Ectodermal cell (in vitro differentiated cells): ENCODE measurements around the gene HJV.
"Not testable (repeated sequence)": the region's sequence is repeated elsewhere in the genome, so short reads cannot be mapped to it uniquely, and the experiment has no call there.

Experiments used
- H3K27ac ChIP-seq: 2 replicates; pipeline ENCODE4 v1.7.0; 2013; ENCODE audit warnings: mild to moderate bottlenecking, low read depth, low read length; ENCODE audit not compliant: insufficient read depth, poor library complexity, severe bottlenecking
- H3K27me3 ChIP-seq: 2 replicates; pipeline ENCODE4 v1.7.0; 2013; ENCODE audit warnings: mild to moderate bottlenecking, low read length; ENCODE audit not compliant: insufficient read depth, control insufficient read depth, poor library complexity, severe bottlenecking
- H3K36me3 ChIP-seq: one replicate; pipeline ENCODE4 v1.7.0; 2013; ENCODE audit warnings: low read length; ENCODE audit not compliant: control insufficient read depth, insufficient read depth
- H3K4me1 ChIP-seq: one replicate; pipeline ENCODE4 v1.7.0; 2013; ENCODE audit warnings: low read length; ENCODE audit not compliant: control insufficient read depth, insufficient read depth
- H3K4me3 ChIP-seq: 2 replicates; pipeline ENCODE4 v1.7.0; 2013; ENCODE audit warnings: low read depth, low read length, control low read depth; ENCODE audit not compliant: insufficient read depth
- H3K9me3 ChIP-seq: 2 replicates; pipeline ENCODE4 v1.7.0; 2013; ENCODE audit warnings: mild to moderate bottlenecking, low read length, moderate library complexity; ENCODE audit not compliant: control insufficient read depth
- WGBS, 2 experiments: methylation state at CpG; one replicate each; pipeline ENCODE4 v1.1.7; 2013; ENCODE audit warnings: missing lambda C conversion rate in 2 of 2; 5-methylcytosine and 5-hydroxymethylcytosine counted together

Gene HJV

DNA sequence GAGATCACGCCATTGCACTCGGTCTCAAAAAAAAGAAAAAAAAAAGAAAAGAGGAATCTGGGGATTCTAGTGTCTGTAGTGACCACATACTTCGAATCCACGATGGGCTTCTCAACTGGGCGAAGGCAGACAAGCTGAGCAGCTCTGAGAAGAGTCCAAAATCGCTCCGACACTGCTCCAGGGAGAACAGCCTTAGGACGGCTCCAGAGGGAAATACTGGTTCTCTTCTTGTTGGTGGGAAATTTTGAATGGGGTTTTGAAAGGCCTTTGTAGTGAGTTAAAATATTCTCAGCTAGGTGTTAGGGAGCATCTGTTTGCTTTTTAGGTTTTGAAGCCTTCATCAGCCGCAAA, 18.3 kb upstream of the HJV start:
- H3K4me3 ChIP-seq = no peak overlapping the region
- 92 to 93% methylated on average over 9 of the region's 9 CpGs for WGBS, 2 experiments
- no peak overlapping the region for H3K27ac ChIP-seq

DNA sequence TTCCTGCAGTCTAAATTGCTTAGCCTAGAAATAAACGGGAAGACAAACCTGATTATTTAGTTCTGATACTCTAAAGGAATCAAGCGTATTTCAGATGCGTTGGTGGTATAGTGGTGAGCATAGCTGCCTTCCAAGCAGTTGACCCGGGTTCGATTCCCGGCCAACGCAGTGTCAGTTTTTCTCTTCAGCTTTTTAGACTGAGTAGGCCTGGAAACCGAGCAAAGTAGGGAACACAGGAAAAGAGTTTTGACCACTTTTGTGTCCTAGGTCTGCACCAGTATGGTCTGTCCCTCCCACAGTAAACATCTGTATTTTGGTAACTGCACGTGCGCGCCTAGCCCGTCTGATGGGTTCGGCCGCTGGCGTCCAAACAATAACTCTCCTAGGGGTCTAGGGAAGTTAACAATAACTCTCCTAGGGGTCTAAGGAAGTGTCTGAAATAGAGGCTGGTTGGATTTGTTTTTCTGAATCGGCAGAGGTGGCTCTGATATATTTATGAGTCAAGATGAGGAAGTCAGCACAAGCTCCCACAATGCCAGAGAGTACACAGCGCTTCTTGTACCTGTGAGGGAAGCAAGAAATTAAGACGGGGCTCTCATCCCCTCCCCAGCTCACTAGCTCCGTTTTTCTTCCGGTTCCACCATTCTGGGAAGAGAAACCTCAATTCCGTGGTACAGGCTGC, 15.6 kb upstream of the HJV start:
- H3K4me3 ChIP-seq = peak overlapping the region; percentile 99
- H3K36me3 ChIP-seq = no peaks in the 10 kb centered on the region
- H3K27me3 ChIP-seq = no peaks in the 10 kb centered on the region
- H3K4me1 ChIP-seq = no peaks in the 10 kb centered on the region
- 0 to 1% methylated on average over 21 of the region's 21 CpGs for WGBS, 2 experiments
- no peaks in the 10 kb centered on the region for H3K9me3 ChIP-seq
- H3K27ac ChIP-seq = peak overlapping the region; percentile 79

More for the DNA sequence above, 18.3 kb upstream of the HJV start:
- H3K36me3 ChIP-seq = no peaks in the 10 kb centered on the region
- H3K27me3 ChIP-seq = no peaks in the 10 kb centered on the region
- H3K9me3 ChIP-seq = no peaks in the 10 kb centered on the region
- no peaks in the 10 kb centered on the region for H3K4me1 ChIP-seq

DNA sequence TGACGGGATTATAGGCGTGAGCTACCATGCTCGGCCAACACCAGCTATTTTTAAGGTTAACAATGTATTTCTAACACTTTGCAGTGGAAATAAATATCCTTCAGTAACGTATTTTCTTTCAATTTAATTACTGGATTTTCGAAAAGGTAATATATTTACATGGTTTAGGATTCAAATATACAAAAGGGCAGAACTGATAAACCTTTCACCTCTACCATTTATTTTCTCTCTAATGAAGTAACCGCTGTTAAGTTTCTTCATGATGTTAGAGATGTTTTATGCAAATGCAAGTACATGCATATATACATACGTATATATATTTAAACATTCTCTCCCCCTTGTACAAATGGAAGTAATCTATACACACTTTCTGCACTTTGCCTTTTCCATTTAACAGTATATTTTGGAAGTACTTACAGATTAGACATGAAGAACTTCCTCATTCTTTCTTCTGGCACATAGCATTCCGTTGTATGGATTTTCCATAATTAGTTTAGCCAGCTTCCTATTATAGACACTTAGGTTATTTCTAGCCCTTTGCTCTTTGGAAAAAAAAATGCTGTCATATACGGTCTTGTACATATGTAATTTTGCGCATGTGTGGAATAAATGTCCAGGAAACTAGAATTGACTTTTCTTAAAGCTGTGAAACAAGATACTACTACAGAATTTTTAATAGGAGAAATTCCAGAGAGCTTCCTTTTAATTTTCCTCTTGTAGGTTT, 14.9 kb upstream of the HJV start:
- H3K4me3 ChIP-seq = peak overlapping the region; percentile 99
- no peak overlapping the region for H3K27ac ChIP-seq
- H3K4me1 ChIP-seq = no peaks in the 10 kb centered on the region
- H3K36me3 ChIP-seq = no peaks in the 10 kb centered on the region
- H3K9me3 ChIP-seq = no peaks in the 10 kb centered on the region
- WGBS, 2 experiments = 0 to 27% methylated on average over 4 to 6 of the region's 10 CpGs
- H3K27me3 ChIP-seq = no peaks in the 10 kb centered on the region

DNA sequence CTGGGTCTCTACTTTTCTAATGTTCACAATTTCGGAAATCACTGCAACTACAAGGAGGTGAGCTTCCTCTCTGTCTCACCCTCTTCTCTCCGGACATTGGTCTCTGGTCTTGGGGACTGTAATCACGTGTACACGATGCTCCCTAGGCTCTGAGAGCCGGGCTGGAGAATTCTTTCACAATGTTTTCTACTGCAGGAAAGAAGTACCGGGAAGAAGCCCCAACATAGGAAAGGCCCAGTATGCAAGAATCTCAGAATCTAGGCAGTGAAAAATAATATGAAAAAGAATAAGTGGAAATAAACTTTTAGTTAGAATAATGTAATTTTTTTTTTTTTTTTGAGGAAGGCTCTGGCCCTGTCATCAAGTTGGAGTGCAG, 13.5 kb upstream of the HJV start:
- WGBS, 2 experiments = 48 to 50% methylated on average over 6 of the region's 6 CpGs
- no peaks in the 10 kb centered on the region for H3K4me1 ChIP-seq
- H3K27me3 ChIP-seq = no peaks in the 10 kb centered on the region
- H3K9me3 ChIP-seq = no peaks in the 10 kb centered on the region
- H3K36me3 ChIP-seq = no peaks in the 10 kb centered on the region
- peak overlapping the region; percentile 99 for H3K4me3 ChIP-seq
- H3K27ac ChIP-seq = no peak overlapping the region

DNA sequence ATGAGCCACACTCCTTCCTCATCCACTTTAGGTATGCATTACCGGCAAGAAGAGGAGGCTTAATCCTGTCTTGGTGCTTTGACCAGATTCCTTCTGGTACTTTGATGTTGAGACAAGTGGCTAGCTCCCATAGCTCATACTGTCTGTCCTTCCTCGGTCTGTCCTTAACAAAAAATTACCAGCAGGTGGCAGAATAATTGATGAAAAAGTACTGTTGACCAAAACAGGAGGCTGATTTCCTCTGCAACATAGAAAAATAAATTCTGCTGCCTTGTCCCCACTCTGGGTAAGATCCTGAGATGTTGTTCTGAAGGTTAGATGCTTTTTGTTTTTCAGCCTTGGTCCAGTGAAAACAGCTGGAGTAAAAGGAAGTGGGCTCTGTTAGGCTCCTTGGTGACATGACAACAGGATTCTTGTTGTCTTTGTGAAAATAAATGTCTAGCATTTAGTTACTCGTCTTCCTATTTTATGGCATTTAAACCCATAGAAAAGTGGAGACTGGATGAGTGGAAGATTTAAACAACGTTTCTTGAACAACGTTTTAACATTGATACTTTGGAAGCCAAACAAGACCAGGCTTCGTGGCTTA, 11.2 kb upstream of the HJV start:
- Histone ChIP-seq H3K9me3 (no peaks in the 10 kb centered on the region), H3K4me3 (no peak overlapping the region), H3K27ac (no peak overlapping the region), H3K27me3 (no peaks in the 10 kb centered on the region), H3K36me3 (no peaks in the 10 kb centered on the region), H3K4me1 (no peaks in the 10 kb centered on the region)
- 70 to 72% methylated on average over 6 of the region's 6 CpGs for WGBS, 2 experiments

DNA sequence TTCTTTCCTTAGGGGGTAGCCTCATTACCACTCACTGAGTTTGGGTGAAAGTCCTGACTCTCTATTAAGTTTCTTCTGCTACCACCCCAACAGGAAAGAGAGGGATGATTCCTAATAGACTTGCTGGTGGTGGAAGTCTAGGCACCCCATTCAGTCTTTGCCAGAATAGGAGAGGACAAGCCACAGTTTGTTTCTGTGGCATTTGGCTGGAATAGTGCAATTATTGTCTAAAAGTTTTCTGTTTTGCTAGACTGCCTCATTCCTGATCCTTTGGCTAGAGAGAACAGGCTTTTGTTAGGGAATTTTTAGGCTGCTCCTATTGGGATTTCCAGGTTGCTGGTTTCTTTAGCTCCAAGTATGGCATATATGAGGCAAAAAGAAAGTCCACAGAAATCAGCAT, 9.9 kb upstream of the HJV start:
- no peaks in the 10 kb centered on the region for H3K4me1 ChIP-seq
- H3K27ac ChIP-seq = no peak overlapping the region
- no peaks in the 10 kb centered on the region for H3K9me3 ChIP-seq
- no peak overlapping the region for H3K4me3 ChIP-seq
- H3K27me3 ChIP-seq = no peaks in the 10 kb centered on the region
- H3K36me3 ChIP-seq = no peaks in the 10 kb centered on the region

DNA sequence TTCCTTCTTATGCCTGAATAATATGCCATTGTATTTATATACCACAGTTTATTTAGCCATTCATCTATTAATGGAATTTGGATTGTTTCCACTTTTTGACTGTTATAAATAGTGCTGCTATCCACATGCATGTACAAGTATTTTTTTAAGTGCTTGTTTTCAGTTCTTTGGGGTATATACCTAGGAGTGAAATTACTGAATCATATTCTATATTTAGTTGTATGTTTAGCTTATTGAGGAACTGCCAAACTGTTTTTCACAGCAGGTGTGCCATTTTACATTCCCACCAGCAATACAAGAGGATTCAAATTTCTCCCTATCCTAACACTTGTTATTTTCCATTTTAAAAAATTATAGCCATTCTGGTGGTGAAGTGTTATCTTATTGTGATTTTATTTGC, 7.6 kb upstream of the HJV start:
- H3K36me3 ChIP-seq = no peaks in the 10 kb centered on the region
- no peak overlapping the region for H3K4me3 ChIP-seq

DNA sequence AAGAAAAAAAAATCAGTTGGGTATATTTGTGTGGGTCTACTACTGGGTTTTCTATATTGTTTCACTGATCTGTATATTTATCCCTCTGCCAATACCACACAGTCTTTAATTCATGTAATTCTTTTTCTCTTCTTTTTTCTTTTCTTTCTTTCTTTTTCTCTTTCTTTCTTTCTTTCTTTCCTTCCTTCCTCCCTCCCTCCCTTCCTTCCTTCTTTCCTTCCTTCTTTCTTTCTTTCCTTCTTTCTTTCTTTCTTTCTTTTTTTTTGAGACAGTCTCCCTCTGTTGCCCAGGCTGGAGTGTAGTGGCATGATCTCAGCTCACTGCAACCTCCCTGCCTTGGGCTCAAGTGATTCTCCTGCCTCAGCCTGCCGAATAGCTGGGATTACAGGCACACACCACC, 5.1 kb upstream of the HJV start:
- not testable (repeated sequence) for H3K4me1 ChIP-seq, H3K9me3 ChIP-seq, H3K27ac ChIP-seq, H3K4me3 ChIP-seq, H3K27me3 ChIP-seq, H3K36me3 ChIP-seq
- 94 to 95% methylated on average over 1 of the region's 1 CpG for WGBS, 2 experiments

More for the DNA sequence above, 7.6 kb upstream of the HJV start:
- H3K27me3 ChIP-seq = no peaks in the 10 kb centered on the region
- H3K4me1 ChIP-seq = no peaks in the 10 kb centered on the region
- H3K9me3 ChIP-seq = no peaks in the 10 kb centered on the region
- H3K27ac ChIP-seq = no peak overlapping the region

DNA sequence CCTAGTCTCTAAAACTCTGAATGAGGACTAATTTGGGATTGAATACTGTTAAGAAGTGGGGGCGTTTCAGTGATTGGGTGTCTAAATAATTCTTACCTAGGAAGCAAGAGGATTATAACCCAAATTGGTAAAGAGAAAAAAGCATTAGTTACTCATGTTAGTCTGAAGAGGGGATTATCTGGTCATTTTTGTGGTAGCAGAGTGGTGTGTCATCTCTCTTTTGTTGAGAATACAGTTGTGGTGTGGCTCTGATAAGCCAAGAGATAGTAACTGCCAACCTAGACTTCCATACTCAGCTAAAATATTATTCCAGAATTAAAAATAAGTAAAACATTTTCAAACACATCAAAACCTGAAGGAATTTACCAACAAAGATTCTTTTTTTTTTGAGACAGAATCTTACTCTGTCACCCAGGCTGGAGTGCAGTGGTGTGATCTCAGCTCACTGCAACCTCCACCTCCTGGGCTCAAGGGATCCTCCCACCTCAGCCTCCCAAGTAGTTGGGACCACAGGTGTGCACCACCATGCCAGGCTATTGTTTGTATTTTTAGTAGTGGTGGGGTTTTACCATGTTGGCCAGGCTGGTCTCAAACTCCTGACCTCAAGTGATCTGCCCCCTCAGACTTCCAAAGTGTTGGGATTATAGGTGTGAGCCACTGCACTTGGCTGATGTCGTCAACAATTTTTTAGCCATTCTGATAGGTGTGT, 4.4 kb upstream of the HJV start:
- H3K27ac ChIP-seq, H3K36me3 ChIP-seq, H3K4me1 ChIP-seq, H3K9me3 ChIP-seq, H3K4me3 ChIP-seq: not testable (repeated sequence)
- 88 to 89% methylated on average over 2 of the region's 2 CpGs for WGBS, 2 experiments
- H3K27me3 ChIP-seq = peaks cover 10% of the 10 kb centered on the region

DNA sequence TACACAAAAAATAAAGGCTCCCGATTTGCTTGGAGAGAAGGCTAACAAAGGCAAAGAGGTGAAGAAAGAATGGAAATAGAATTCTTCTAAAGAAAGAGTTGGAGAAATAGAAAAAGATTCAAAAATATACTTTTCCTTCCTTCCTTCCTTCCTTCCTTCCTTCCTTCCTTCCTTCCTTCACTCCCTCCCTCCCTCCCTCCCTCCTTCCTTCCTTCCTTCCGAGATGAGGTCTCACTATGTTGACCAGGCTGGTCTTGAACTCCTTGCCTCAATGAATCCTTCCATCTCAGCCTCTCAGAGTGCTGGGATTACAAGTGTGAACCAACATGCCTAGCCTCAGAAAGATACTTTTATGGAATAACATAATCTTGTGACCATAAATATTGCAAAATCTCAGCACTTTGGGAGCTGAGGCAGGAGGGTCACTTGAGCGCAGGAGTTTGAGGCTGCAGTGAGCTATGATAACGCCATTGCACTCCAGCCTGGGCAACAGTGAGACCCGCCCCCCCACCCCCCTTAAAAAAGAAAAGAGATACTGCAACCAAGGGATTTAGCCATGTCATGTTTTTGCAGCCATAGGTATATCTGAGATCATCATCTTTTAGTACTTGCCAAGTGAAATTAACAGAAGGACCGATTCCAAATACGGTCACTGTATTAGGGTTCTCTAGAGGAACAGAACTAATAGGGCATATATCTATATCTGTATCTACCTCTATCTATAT, 1.0 kb upstream of the HJV start:
- Histone ChIP-seq H3K4me1 (no peaks in the 10 kb centered on the region), H3K27ac (no peak overlapping the region), H3K36me3 (no peaks in the 10 kb centered on the region), H3K27me3 (peaks cover 44% of the 10 kb centered on the region), H3K4me3 (no peak overlapping the region), H3K9me3 (no peaks in the 10 kb centered on the region)
- WGBS, 2 experiments = 92% methylated on average over 3 to 6 of the region's 7 CpGs
